NCI-H2107 treated with DMSO at 0.1 percent for 48 hours (cell line): ENCODE results near the gene GREM1.
A peak's percentile ranks its signal among the peaks of the same experiment; 100 is the strongest.

ENCODE experiments used
- DNase-seq: peaks from one replicate; lab custom pipeline; 2025; ENCODE audit not compliant: unreplicated experiment; lab: John Stamatoyannopoulos, UW

GREM1 gene

DNA sequence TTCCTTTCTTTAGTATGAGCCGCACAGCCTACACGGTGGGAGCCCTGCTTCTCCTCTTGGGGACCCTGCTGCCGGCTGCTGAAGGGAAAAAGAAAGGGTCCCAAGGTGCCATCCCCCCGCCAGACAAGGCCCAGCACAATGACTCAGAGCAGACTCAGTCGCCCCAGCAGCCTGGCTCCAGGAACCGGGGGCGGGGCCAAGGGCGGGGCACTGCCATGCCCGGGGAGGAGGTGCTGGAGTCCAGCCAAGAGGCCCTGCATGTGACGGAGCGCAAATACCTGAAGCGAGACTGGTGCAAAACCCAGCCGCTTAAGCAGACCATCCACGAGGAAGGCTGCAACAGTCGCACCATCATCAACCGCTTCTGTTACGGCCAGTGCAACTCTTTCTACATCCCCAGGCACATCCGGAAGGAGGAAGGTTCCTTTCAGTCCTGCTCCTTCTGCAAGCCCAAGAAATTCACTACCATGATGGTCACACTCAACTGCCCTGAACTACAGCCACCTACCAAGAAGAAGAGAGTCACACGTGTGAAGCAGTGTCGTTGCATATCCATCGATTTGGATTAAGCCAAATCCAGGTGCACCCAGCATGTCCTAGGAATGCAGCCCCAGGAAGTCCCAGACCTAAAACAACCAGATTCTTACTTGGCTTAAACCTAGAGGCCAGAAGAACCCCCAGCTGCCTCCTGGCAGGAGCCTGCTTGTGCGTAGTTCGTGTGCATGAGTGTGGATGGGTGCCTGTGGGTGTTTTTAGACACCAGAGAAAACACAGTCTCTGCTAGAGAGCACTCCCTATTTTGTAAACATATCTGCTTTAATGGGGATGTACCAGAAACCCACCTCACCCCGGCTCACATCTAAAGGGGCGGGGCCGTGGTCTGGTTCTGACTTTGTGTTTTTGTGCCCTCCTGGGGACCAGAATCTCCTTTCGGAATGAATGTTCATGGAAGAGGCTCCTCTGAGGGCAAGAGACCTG is 13.2 kb downstream of the GREM1 start:
- DNase-seq, result no peak

DNA sequence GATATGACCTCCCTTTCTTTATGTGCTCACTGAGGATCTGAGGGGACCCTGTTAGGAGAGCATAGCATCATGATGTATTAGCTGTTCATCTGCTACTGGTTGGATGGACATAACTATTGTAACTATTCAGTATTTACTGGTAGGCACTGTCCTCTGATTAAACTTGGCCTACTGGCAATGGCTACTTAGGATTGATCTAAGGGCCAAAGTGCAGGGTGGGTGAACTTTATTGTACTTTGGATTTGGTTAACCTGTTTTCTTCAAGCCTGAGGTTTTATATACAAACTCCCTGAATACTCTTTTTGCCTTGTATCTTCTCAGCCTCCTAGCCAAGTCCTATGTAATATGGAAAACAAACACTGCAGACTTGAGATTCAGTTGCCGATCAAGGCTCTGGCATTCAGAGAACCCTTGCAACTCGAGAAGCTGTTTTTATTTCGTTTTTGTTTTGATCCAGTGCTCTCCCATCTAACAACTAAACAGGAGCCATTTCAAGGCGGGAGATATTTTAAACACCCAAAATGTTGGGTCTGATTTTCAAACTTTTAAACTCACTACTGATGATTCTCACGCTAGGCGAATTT is 14.9 kb downstream of the GREM1 start:
- no peak for DNase-seq

DNA sequence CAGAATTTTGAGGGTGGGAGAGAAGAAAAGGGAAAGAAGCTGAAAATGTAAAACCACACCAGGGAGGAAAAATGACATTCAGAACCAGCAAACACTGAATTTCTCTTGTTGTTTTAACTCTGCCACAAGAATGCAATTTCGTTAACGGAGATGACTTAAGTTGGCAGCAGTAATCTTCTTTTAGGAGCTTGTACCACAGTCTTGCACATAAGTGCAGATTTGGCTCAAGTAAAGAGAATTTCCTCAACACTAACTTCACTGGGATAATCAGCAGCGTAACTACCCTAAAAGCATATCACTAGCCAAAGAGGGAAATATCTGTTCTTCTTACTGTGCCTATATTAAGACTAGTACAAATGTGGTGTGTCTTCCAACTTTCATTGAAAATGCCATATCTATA is 15.5 kb downstream of the GREM1 start:
- DNase-seq, result no peak

DNA sequence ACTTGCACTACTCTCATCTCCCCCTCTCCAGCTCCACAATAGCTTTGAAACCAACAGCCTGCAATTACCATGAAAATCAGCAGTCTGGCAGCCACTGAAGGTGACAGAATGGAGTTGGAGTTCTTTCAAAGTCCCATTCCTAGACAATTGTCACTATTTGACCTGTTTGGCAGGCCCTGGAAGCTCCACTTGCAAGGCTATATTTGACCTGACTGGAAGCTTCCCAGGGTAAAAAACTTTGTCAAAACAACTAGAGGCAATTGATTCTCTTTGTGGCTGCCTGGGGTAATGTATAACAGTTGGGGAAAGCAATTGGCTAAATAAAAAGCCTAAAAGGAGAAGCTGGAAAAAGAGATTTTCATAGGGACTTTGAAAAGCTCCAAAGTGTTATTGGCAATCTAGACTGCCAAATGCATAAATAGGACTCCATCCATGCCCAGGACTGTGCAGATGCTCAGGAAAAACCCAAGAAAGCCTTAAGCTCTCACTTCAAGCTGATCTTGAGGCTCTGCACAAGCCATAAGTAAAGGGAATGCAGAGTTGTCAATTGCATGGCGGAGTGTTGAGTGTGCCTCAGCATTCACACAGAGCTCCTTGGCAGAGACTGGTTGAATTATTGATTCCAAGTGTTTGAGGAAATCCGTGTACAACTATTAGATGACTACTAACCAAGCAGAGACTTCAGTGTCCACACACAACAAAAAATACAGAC is 18.3 kb downstream of the GREM1 start:
- DNase-seq, result no peak

DNA sequence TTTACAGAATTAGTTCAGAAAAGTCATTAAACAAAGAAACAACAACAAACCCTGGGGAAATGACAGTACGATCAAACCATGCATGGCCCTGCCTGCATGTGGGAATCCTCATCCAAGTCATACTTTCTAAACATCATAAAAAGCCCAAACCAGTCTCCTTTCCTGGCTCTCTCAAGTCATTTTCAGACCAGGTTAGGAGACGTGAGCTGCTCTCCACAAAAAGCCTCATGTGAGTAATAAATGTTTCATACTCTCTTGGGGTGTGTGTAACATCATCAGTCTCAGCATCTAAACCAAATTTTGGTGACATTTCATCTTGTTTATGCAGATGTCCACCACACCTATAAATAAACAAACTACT is 18.9 kb downstream of the GREM1 start:
- DNase-seq, result no peak

DNA sequence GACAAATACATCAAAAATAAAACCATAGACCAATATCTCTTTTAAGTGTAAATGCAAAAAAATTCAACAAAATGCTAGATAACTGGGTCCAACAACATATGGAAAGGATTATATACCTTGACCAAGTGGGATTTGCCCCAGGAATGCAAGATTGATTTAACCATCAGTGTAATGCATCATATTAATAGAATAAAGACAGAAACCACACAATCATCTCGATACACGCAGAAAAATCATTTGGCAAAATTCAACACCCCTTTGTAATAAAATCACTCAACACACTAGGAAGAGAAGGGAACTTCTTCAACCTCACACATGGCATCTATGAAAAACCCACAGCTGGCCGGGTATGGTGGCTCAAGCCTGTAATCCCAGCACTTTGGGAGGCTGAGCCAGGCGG is 19.5 kb downstream of the GREM1 start:
- no peak for DNase-seq

DNA sequence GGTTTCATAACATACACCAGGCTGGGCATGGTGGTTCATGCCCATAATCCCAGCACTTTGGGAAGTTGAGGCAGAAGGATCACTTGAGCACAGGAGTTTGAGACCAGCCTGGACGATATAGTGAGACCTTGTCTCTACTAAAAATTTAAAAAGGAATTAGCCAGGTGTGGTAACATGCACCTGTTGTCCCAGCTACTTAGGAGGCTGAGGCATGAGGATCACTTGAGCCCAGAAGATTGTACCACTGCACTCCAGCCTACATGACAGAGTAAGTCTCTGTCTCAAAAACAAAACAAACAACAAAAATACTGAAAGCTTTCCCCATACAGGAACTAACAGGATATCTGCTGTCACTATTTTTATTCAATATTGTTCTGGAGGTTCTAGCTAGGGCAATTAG is 20.9 kb downstream of the GREM1 start:
- no peak for DNase-seq

DNA sequence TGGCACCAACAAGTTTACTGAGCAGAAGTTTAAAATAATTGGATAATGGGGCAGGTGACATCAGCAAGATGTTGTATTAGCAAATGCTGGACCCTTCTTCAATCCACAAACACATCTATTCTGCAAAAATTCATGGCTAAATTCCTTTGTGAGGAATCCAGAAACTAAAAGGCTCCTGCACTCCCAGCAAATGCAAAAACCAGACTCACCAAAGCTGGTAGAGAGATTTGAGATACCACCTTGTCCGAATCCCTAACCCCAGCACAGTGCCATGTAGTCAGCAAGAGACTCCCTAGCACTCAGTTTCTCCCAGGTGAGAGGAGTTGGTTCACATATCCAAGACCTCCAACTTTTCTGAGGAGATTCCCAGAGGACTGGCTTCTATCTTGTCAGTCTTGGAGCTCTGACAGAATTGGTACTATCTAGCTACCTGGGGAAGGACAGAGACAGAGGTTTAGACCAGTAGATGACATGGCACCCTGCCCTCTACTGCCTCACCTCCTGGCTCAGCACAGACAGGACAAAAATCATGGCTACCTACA is 21.8 kb downstream of the GREM1 start:
- no peak for DNase-seq

DNA sequence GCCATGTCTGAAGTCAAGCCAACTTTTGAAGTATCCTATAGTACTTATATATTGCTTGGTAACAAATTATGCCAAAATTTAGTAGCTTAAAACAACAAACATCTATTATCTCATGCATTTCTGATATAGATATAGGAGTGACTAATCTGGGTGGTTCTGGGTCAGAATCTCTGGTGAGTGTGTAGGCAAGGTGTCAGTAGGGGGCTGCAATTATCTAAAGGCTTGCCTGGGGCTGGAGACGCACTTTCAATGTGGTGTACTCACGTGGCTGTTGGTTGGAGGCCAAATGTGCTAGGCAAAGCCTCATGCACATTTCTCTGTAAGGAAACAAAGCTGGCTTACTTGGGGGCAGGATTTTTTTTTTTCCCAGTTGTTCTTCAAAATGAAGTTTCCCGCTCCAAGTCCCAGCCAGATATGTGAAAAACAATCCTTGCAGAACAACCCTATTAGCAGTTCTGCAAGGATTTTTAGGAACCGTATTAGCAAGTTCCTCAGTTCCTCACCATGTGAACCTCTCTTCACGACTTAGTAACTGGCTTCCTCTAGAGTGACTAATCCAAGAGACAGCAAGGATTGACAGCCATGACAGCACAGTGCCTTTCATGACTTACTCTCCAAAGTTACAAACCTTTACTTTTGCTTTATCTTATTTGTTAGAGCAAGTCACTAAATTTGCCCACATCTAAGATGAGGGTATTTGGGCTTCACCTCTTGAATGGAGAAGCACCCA is 25.8 kb downstream of the GREM1 start:
- no peak for DNase-seq

DNA sequence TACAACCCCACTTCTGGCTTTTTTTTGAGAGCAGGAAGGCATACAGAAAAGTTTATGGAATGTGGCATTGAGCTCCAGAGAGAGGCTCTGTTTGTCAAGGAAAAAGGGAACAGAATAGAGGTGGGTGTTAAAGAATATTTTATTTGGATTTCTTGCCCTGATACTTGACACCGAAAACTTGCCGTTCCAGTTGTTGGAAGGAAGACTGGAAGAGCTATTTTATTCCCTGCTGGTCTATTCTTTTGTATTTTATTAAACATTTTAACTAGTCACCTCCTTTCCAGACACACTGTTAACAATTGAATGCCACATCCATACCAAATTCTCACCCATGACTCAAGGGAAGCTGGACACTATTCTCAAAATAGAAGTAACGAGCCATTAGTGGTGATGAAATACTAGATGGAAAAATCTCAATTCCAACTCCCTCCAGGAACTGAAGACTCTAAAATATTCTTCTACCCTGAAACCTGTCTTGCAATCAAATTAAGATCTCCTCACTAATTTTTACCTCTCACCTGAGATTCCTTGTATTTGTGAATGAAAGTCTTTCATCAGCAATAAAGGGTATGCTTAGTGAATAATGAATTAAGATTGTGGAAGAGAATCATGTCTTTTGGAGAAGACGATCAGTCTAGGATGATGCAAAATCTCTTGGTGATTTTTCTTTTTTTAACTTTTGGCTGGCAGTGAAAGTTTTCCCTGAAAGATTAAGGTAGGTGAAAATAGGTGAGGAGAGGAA is 28.5 kb downstream of the GREM1 start:
- DNase-seq, result no peak

DNA sequence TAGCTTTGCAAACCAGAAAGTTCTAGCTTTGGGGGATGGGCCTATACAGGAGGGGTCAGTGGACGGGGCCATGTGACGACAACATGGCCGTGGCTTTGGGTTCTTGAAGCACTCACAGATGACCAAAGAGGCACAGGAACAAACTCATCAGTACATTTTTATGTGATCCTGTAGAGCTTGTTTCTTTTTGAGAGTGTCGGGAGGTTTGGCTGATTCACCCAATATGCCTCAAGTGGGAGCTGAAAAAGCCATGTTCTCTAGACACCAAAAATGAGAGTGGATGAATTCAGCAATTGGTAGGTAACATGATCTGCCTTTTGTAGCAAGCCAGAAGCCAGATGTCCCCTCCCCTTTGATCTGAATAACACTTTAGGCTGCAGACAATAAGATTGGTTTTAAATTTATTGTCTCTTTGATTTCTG is 30.1 kb downstream of the GREM1 start:
- peak; percentile 56 for DNase-seq

DNA sequence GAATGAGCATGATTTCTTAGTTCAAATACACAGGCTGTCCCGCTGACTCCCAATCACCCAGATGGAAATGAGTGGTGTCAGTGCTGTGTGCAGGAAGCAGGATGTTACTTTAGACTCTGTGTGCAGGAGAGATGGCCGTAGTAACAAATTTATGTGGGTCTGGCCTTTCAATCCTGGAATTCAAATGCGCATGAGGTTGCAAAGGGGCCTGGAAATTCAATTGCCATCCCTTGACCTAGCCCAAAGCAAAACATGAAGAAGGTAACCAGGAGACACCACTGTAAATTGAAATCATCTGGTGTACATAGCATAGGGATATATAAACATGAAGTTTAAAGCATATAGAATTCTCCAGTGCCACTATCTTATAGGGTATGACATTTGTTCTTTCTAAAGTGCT is 33.2 kb downstream of the GREM1 start:
- DNase-seq, result no peak

DNA sequence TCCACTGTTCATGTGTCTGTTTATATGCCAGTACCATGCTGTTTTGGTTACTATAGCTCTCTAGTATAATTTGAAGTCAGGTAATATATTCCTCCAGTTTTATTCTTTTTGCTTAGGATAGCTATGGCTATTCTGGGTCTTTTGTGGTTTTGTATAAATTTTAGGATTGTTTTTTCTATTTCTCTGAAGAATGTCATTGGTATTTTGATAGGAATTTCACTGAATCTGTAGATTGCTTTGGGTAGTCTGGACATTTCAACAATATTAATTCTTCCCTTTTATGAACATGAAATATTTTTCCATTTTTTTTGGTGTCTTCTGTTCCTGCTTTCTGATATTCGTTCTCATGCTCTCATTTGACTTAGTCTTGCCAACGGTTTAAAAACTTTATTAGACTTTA is 39.6 kb downstream of the GREM1 start:
- no peak for DNase-seq

DNA sequence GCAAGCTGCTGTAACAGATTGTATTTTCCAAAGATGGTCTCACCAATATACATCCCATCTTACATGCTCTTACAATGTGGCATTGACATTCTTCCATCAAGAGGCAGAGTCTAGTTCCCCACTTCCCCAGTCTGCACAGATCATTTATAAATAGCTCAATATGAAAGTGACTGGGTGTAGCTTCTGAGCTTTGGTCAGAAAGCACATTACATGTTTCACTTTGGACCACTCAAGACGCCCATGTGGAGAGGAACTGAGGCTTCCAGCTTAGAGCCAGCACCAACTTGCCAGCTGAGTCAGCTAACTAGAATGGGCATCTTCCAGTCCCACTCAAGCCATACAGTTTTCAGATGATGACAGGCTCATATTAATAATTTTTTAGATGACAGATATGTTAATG is 45.5 kb downstream of the GREM1 start:
- DNase-seq, result no peak

DNA sequence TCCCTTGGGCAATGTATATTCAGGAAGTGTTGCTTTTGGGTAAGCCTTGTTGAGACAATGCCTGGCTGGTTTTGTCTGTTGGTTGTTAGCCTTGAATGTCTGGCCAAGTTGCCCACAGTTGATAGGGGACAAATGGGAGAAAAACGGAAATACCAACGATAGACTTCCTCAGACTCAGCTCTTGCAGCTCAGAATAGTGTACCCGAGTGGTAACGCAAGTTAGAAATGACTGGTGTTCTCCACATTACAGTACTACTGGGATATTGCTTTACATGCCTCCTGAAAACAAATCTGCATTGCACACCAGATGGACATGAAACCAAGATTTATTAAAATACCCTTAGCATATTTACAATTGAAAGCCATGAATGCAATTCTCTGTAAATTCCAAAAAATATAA is 47.4 kb downstream of the GREM1 start:
- no peak for DNase-seq

DNA sequence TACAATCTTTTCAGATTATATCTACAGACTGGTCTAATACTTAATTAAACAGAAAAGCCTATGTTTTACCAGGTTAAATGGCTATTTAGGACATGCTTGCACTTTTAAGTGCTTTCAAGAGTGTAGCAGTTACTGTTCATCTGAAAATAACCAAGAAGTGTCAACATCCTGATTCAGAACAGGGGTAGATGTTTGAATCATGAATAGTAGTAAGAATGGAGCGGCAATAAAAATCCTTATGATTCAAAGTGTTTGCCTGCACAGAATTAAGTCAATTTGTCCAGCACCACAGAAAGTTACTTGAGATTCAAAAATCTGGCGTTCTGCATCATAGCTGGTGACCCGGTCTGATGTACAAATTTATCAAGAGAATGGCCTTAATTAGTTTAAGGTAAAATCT is 48.3 kb downstream of the GREM1 start:
- no peak for DNase-seq

DNA sequence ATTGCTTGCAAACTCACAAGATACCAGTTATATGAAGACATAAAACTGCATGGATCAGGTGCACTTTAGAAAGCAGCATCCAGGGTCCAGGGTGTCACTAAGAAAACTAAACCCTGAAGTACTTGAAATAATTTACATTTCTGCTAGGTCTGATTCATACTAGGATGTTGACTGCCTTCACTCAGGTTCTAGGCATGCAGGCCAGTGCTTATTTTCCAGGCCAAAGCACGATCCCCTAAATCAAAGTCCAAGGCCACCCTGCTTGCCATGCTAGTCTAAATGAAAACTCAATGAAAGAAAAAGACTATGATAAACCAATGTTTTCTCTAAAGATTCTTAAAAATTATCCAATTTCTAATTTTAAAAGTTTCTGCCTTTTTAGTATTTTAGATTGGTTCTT is 49.4 kb downstream of the GREM1 start:
- no peak for DNase-seq

DNA sequence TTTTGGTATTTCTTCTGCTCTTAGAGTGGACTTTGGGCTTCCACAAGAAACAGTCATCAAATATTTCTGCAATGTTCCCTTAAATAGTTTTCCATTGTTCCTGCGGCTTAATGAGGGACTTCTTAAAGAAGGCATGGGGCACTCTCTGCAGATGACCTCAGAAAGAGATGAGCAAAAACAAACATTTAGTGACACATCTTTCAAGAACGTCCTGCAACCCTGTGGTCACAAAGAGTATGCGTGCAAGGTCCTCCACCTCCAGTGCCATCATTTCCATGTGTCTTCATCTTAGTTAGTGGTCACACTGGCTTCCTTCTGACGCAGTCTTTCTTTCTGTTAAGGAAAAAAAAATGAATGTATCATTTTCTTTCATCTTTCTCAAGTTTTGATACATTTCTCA is 56.2 kb downstream of the GREM1 start:
- no peak for DNase-seq

DNA sequence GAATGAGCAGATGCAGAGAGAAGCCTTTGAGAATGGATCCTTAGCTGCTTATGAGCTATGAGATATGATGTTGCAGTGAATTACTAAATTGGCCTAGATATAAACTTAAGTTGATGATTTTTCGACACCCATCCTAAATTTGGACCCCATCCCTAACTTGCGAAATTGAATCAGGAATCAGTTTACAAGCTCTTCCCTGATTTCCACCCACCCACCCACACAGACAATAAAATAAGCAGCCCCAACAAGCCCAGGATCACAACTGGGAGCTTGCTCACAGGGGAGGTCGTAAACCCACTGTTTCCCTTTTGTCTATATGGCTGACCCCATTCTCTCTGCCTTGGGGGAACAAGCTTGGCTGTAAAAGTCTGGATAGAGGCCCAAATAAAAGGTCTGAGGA is 57.3 kb downstream of the GREM1 start:
- DNase-seq, result no peak

DNA sequence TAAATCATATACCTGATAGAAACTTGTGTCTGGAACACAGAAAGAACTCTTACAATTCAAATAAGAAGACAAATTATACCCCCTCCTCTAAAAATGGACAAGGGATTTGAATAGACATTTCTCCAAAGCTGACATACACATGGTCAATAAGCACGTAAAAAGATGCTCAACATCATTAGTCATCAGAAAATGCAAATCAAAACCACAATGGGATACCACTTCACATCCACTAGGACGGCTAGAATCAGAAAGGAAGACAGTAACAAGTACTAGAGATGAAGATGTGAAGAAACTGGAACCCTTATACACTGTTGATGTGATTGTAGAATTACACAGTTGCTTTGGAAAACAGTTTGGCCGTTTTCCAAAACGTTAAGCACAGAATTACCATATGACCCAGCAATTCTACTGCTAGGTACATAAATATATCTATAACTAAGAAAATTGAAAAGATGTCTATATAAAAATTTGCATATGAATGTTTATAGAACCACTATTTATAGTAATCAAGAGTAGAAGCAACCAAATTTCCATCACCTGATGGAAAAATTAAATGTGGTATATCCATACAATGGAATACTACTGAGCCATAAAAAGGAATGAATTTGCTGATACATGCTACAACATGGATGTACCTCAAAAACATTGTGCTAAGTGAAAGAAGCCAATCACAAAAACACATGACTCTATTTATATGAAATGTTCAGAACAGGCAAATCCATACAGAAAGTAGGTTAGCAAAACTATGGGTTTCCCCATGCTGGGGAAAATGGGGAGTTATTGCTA is 60.8 kb downstream of the GREM1 start:
- no peak for DNase-seq
